Activated T-cell treated with anti-CD3 and anti-CD28 coated beads, Interleukin-2, amount 50 U/mL, for 72 hours (primary cell): ENCODE measurements around the gene KRT86. TPM values are rescaled to one million over a fixed set of nuclear protein-coding genes. Genes with fewer than 3 reads are reported as not detected.
"Not testable (repeated sequence)": the region's sequence is repeated elsewhere in the genome, so short reads cannot be mapped to it uniquely, and the experiment has no call there.

ENCODE experiments used
- ATAC-seq, 2 donors: fragments of 150-1000 bp; cut with Tn5 transposase; replicated peaks in 1 of 2; 2 replicates each; pipeline ENCODE4 v1.10.0; 2021; ENCODE audit warnings: moderate library complexity in 2 of 2, mild to moderate bottlenecking in 1 of 2
- DNase-seq, 2 donors: peaks; one replicate each; pipeline ENCODE4 v3.0.0; 2021 to 2022; ENCODE audit warnings: mixed read lengths in 1 of 2
- H3K27ac Mint-ChIP-seq: one replicate; pipeline ENCODE4 v1.8.0; 2022; ENCODE audit warnings: mild to moderate bottlenecking, moderate library complexity, mixed read lengths
- H3K27me3 Mint-ChIP-seq: one replicate; pipeline ENCODE4 v1.8.0; 2022; ENCODE audit warnings: low read depth, mixed read lengths
- H3K36me3 Mint-ChIP-seq, 2 donors: one replicate each; pipeline ENCODE4 v1.8.0; 2022; ENCODE audit warnings: mixed read lengths in 2 of 2, mild to moderate bottlenecking in 1 of 2; ENCODE audit not compliant: insufficient read depth in 2 of 2
- H3K4me1 Mint-ChIP-seq: one replicate; pipeline ENCODE4 v1.8.0; 2022; ENCODE audit warnings: low read depth, mixed read lengths
- H3K4me3 Mint-ChIP-seq, 2 donors: one replicate each; pipeline ENCODE4 v1.8.0; 2022; ENCODE audit warnings: mild to moderate bottlenecking in 2 of 2, mixed read lengths in 2 of 2, moderate library complexity in 2 of 2
- H3K9me3 Mint-ChIP-seq, 2 donors: one replicate each; pipeline ENCODE4 v1.8.0; 2022; ENCODE audit warnings: mixed read lengths in 2 of 2
- total RNA-seq, 2 donors: library from RNA; stranded (reverse); gene quantifications; one replicate each; pipeline ENCODE4 v1.2.3, GENCODE V29; 2022

KRT86 gene
- total RNA-seq, 2 donors from 2014 or later, result 0.82 to 1.00 TPM

DNA sequence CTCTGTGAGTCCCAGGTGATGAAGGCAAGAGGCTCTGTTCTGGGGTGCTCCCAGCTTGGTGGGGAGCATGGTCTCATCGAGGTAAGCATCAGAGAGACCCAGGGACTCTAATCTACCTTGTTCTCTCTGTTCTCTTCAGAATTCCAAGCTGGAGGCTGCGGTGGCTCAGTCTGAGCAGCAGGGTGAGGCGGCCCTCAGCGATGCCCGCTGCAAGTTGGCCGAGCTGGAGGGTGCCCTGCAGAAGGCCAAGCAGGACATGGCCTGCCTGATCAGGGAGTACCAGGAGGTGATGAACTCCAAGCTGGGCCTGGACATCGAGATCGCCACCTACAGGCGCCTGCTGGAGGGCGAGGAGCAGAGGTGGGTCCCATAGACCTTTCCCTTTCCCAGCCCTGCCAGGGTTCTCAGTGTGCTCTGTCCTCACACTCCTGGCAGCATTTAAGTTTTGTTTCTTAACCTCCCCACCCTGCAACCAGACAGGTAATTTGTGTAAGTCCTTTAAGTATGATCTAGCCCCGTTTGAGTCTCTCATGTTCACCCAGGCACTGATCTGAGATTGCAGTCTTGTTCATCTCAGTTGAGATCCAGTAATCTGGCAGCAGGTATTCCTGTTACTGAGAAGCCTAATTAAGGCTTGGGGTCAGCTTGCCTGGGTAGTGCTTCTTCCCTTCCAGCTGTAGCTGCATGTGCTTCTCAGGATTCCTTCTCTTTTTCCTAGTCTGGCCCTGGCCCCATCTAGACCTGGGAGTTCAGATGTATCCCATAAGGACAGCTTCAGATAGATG is 31.7 kb downstream of the KRT86 start:
- peaks cover 24% of the 10 kb centered on the region for H3K4me1 Mint-ChIP-seq
- H3K27ac Mint-ChIP-seq, result no peak overlapping the region
- H3K27me3 Mint-ChIP-seq, result peaks cover 59% of the 10 kb centered on the region
- H3K9me3 Mint-ChIP-seq, result no peaks in the 10 kb centered on the region
- no peak overlapping the region for H3K4me3 Mint-ChIP-seq
- ATAC-seq, result no peak
- no peaks in the 10 kb centered on the region for H3K36me3 Mint-ChIP-seq
- no peak for DNase-seq

DNA sequence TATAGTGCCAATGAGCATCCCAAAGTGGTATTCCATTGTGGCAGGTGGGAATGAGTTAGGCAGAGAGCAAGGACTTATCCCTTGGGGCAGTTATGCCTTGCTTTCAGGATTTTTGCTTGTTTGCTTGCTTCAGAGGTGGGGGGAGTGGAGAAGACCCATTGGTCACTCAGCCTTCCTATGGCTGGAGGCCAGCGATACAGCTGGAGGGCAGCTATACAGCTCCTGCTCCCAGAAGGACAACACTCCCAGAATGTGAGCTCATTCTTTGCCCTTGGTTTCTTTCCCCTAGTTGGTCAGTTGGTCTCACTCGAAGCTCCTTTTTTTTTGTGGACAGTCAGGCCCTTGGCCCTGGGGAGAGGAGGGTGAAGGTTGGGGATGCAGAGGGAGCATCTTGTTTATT is 32.3 kb downstream of the KRT86 start:
- no peak for DNase-seq
- Mint-ChIP-seq H3K27ac (no peak overlapping the region), H3K9me3 (no peaks in the 10 kb centered on the region), H3K36me3 (no peaks in the 10 kb centered on the region), H3K4me1 (peaks cover 24% of the 10 kb centered on the region), H3K27me3 (peaks cover 59% of the 10 kb centered on the region), H3K4me3 (no peak overlapping the region)
- ATAC-seq, result no peak

DNA sequence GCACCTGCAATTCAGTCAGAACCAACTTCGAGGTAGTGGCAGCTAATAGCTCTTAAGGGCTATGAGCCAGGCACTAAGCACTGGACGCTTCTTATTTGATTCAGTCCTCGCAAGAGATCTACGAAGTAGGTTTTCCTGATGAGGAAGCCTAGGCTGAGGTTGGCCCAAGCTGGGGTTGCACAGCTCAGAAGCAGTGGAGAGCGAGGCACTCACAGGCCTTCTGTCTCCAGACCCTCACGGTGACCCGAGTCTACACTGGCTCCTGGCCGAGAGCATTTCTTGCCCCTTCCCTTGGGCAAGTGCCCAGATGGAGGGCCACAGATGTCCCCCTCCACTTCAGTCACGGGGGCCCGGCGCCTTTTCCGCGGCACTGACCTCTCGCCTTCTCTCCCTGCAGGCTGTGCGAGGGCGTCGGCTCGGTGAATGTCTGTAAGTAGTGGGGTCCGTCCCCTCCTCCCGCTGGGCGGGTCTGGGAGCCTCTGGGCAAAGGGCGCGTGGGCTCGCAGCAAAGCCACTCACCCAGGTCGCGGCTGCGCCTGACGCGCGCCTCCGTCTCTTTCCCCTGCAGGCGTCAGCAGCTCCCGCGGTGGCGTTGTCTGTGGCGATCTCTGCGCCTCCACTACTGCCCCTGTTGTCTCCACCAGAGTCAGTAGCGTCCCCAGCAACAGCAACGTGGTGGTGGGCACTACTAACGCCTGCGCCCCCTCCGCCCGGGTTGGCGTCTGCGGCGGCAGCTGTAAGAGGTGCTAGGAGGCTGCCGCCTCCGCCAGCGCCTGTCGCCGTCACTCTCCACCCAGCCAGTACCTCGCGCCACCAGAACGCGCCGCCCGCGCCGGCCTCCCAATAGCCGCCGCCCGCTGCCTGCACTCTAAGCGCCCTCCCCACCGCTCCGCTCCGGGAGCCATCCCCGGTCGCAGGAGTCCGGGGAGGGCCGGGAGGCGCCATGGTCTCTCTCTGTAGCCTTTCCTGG is 33.7 kb downstream of the KRT86 start:
- Mint-ChIP-seq H3K27ac (no peak overlapping the region), H3K9me3 (no peaks in the 10 kb centered on the region), H3K36me3 (no peaks in the 10 kb centered on the region), H3K4me1 (peaks cover 24% of the 10 kb centered on the region), H3K27me3 (peaks cover 68% of the 10 kb centered on the region), H3K4me3 (peak overlapping the region; percentile 65 to 66)
- DNase-seq, result peak; percentile 66
- peak; percentile 85 to 91 for ATAC-seq

DNA sequence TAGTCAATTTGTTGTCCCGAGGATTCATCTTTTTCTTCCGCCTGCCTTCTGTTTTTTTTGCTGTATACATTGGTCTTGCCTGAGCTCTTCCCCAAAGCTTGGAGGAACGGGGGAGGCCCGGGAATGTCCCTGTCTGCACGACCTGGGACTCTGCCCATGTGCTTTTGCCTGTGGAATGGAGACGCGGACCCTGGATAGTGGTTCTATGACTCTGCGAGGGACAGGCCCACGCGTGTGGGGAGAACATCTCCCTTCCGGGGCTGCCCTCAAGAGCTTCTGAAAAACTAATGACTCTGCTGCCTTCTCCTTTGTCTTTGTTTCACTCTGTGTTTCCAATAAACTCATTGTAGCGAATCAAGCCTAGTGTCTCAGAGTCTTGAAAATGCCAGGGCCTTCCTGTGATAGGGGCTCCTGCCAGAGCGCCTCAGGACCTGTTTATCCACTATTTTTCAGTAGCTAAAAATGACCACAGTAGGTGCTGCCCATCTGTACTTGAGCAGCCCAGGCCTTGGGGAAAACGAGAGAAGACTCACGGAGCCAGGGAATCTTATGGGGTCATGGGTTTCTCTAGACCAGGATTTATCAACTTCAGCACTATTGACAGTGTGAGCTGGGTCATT is 34.5 kb downstream of the KRT86 start:
- Mint-ChIP-seq H3K9me3 (no peaks in the 10 kb centered on the region), H3K27ac (no peak overlapping the region), H3K4me3 (peak overlapping the region; percentile 65 to 66), H3K36me3 (no peaks in the 10 kb centered on the region), H3K4me1 (peaks cover 24% of the 10 kb centered on the region), H3K27me3 (peaks cover 68% of the 10 kb centered on the region)
- ATAC-seq (no peak), DNase-seq (no peak)

DNA sequence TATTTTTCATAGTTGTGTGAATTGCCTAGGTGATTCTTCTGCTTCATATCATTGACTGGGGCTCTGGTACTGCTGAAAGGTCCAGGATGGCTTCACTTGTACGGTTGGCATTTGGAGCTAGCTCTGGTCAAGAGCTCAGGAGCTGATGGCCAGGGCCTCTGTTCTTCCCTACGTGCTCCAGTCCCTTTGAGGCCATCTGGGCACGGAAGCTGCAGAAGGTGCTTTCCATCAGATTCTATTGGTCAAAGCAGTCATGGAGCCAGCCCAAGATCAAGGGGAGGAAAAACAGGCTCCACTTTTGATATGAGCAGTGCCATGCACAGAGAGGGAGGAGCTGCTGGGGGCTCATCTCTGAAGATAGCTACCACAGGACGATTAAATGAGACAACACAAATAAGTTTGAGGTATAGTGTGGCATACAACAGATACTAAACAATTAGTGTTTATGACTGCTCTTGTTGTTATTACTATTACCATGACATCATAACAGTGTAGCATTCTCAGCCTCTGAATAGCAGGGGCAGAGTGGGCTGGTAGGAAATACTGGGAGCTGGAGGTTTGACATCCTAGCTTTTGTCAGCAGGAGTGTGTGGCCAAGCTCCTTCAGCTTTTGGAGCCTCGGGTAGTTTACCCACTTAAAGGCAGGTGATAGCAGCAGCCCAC is 36.3 kb downstream of the KRT86 start:
- H3K27me3 Mint-ChIP-seq, result peaks cover 61% of the 10 kb centered on the region
- H3K4me3 Mint-ChIP-seq, result no peak overlapping the region
- H3K9me3 Mint-ChIP-seq, result no peaks in the 10 kb centered on the region
- DNase-seq (no peak), ATAC-seq (no peak)
- H3K4me1 Mint-ChIP-seq, result peaks cover 11% of the 10 kb centered on the region
- no peaks in the 10 kb centered on the region for H3K36me3 Mint-ChIP-seq
- no peak overlapping the region for H3K27ac Mint-ChIP-seq

DNA sequence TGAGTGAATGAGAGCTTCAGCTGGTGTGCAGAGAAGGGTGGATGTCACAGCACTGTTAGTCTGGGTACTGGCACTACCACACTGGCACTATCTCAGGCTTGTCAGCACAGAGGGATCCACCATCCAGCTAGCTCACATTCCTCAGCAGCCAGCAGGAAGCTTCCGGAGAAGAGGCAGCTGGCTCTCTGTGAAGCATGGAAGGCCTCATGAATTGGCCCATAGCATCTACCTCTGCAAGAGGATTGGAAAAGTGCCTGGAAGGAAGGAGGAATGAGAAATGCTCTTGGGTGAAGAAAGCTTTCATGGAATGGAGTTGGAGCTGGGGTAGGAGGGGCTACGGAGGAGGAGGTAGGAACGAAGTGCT is 36.8 kb downstream of the KRT86 start:
- no peak for DNase-seq
- no peaks in the 10 kb centered on the region for H3K9me3 Mint-ChIP-seq
- H3K27me3 Mint-ChIP-seq, result peaks cover 55% of the 10 kb centered on the region
- H3K4me1 Mint-ChIP-seq, result peaks cover 11% of the 10 kb centered on the region
- no peak overlapping the region for H3K27ac Mint-ChIP-seq
- H3K36me3 Mint-ChIP-seq, result no peaks in the 10 kb centered on the region
- ATAC-seq, result no peak
- no peak overlapping the region for H3K4me3 Mint-ChIP-seq

DNA sequence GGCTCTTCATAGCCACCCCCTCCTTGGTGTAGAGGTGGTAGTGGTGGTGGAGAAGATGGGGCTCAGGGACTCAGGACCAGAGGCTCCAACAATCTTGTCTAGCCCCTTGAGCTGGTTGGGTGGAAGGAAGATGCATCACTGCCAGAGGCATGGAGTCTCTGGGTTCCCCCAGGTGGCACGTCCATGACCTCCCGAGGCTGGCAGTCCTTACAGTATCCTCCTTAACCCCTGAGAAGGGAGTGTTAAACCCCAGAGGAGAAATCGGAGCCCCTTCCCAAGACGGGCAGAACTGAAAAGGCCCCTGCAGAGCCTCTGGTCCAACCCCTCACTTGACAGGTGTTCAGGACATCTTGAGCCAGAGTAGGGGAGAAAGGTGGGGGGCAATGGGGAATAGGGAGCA is 37.6 kb downstream of the KRT86 start:
- Mint-ChIP-seq H3K4me1 (peaks cover 11% of the 10 kb centered on the region), H3K27me3 (peaks cover 47% of the 10 kb centered on the region), H3K27ac (no peak overlapping the region), H3K4me3 (no peak overlapping the region), H3K9me3 (no peaks in the 10 kb centered on the region), H3K36me3 (no peaks in the 10 kb centered on the region)
- no peak for DNase-seq
- no peak for ATAC-seq

DNA sequence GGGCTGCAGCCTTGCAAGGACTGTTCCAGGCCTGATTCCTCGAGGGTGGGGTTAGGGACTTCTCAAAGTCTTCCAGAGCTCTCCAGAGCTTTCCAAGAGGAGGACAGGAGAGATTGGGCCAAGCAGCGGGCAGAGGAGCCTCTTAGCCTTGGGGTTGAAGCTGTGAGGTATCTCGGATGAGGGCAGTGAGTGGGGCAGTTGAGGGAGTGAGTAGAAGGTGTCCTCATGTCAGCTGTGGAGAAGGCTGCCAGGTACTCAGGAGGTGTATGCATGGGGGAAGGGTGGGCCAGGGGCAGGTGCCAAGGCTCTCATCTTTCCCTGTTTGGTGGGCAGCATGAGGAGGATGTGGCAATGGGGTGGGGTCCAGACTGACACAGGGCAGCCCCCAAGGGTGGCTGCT is 39.0 kb downstream of the KRT86 start:
- DNase-seq (no peak), ATAC-seq (no peak)
- H3K36me3 Mint-ChIP-seq, result no peaks in the 10 kb centered on the region
- H3K4me3 Mint-ChIP-seq, result no peak overlapping the region
- H3K4me1 Mint-ChIP-seq, result peaks cover 5% of the 10 kb centered on the region
- H3K9me3 Mint-ChIP-seq, result no peaks in the 10 kb centered on the region
- H3K27ac Mint-ChIP-seq, result no peak overlapping the region
- H3K27me3 Mint-ChIP-seq, result peaks cover 38% of the 10 kb centered on the region

DNA sequence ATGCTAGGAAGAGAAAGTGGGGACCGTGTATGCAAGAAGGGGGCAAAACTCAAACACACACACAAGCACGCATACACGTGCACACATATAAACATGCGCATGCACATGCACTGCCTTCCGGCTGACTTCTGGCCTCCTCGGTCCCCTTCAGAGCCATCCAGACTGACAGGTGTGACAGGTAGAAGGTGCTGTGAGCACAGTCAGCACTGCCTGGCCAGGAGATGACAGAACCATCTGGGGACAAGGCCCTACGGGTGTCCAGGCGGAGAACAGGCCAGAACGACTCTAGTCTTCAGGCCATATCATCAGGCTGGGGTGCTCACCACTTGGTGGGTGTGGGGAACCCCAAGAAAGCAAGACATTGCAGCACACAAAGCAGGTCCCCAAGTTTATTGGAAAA is 39.5 kb downstream of the KRT86 start:
- Mint-ChIP-seq H3K4me3 (no peak overlapping the region), H3K9me3 (no peaks in the 10 kb centered on the region), H3K27me3 (peaks cover 38% of the 10 kb centered on the region), H3K4me1 (peaks cover under 1% of the 10 kb centered on the region), H3K27ac (no peak overlapping the region), H3K36me3 (no peaks in the 10 kb centered on the region)
- no peak for DNase-seq
- no peak for ATAC-seq

DNA sequence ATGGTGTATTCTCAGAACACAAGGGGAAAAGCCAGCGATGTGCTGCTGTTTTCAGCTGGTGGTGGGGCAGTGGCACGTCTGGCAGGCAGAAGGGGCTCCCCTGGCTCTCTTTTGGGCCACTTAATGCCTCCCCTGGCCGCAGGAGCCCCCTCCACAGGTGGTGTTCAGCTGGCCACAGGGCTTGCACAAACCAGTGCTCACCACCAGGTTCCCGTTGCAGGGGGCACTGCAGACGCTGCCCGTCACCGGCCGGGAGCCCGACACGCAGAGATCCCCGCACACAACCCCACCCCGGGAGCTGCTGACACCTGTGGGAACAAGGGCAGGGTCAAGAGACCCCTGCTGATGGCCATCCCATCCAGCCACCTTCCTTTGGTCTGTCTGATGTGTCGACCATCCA is 40.1 kb downstream of the KRT86 start:
- ATAC-seq (no peak), DNase-seq (no peak)
- Mint-ChIP-seq H3K27ac (no peak overlapping the region), H3K4me3 (no peak overlapping the region), H3K9me3 (no peaks in the 10 kb centered on the region), H3K27me3 (peaks cover 37% of the 10 kb centered on the region), H3K36me3 (no peaks in the 10 kb centered on the region), H3K4me1 (no peaks in the 10 kb centered on the region)

DNA sequence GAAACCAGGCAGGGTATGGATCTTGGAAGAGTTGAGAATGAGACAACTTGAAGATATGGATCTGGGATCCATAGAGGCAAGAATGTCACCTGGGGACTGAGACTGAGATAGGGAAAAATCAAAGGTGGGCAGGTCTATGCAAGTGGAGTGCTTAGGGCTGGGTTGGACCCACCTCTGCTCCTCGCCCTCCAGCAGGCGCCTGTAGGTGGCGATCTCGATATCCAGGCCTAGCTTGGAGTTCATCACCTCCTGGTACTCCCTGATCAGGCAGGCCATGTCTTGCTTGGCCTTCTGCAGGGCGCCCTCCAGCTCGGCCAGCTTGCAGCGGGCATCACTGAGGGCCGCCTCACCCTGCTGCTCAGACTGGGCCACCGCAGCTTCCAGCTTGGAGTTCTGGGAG is 41.3 kb downstream of the KRT86 start:
- not testable (repeated sequence) for H3K36me3 Mint-ChIP-seq, H3K4me1 Mint-ChIP-seq, H3K9me3 Mint-ChIP-seq, ATAC-seq, H3K4me3 Mint-ChIP-seq, H3K27ac Mint-ChIP-seq
- H3K27me3 Mint-ChIP-seq, result peaks cover 36% of the 10 kb centered on the region
- DNase-seq, result peak; percentile 36 to 48

DNA sequence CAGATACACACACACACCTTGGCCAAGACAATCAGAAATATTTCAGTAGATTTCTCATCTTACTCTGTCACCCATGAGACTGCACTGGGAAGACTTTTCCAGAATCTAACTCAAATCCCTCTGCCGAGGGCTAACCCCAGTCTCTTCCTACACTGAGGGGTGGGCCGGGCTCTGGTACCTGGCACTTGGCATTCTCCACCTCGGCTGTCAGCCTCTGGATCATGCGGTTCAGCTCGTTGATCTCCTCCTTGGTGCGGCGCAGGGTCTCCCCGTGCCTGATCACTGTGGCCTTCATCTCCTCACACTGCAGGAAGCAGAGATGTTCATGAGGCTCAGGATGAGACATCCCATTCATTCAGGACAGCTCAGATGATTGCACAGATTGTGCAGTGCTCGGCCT is 41.8 kb downstream of the KRT86 start:
- ATAC-seq (no peak), DNase-seq (no peak)
- Mint-ChIP-seq H3K27ac (no peak overlapping the region), H3K36me3 (no peaks in the 10 kb centered on the region), H3K27me3 (peaks cover 37% of the 10 kb centered on the region), H3K4me3 (no peak overlapping the region), H3K4me1 (no peaks in the 10 kb centered on the region), H3K9me3 (no peaks in the 10 kb centered on the region)

DNA sequence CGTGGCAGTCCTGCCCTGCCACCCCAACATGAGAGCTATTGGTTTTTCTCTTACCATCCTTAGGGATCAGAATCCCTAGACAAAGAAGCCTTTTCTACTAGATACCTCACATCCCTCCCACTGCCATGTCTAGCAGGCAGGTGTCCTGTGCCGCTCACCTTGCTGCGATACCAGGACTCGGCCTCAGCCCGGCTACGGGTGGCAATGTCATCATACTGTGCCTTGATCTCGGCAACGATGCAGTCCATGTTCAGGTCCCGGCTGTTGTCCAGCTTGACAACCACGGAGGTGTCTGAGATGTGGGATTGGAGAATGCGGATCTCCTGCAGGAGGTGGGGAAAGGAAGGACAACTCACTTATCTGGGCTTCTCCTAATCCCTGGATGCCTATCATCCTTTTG is 42.3 kb downstream of the KRT86 start:
- DNase-seq (no peak), ATAC-seq (no peak)
- peaks cover 38% of the 10 kb centered on the region for H3K27me3 Mint-ChIP-seq
- H3K4me1 Mint-ChIP-seq, result no peaks in the 10 kb centered on the region
- no peak overlapping the region for H3K4me3 Mint-ChIP-seq
- no peak overlapping the region for H3K27ac Mint-ChIP-seq
- H3K36me3 Mint-ChIP-seq, result no peaks in the 10 kb centered on the region
- H3K9me3 Mint-ChIP-seq, result no peaks in the 10 kb centered on the region
